ENCODE results near the gene SMCO1. TPM values are rescaled to one million over a fixed set of nuclear protein-coding genes. Genes with fewer than 3 reads are reported as not detected.
"Not testable (repeated sequence)": the region's sequence is repeated elsewhere in the genome, so short reads cannot be mapped to it uniquely, and the experiment has no call there.

Gene SMCO1
- polyA plus RNA-seq, 2 of the 4 experiments (the other 2 are of a cell fraction) = not detected

- no peaks in the 10 kb centered on the region for H3K4me1 ChIP-seq
- 75% methylated on average over 2 of the region's 2 CpGs for WGBS (ENCODE audit: missing lambda C conversion rate)
- H3K9me3 ChIP-seq = no peaks in the 10 kb centered on the region
- H3K27ac ChIP-seq = no peak overlapping the region
- H3K4me3 ChIP-seq = no peak overlapping the region
- POLR2A ChIA-PET = no interaction called here
- ATAC-seq = no peak
- FAIRE-seq = no peak
- H3K4me2 ChIP-seq = no peak overlapping the region
- TF ChIP-seq HDAC2 (IDR thresholded peaks at IDR 0.05) (no peak), MAFK (IDR thresholded peaks at IDR 0.05; ENCODE audit: partially characterized antibody) (no peak), HEYL (CRISPR knock-in tag; IDR thresholded peaks at IDR 0.05) (no peak), ZC3H11A (IDR thresholded peaks at IDR 0.05) (no peak), POLR2A (IDR thresholded peaks at IDR 0.05; ENCODE audit: low read length) (no peak), EHF (CRISPR knock-in tag; IDR thresholded peaks at IDR 0.05) (no peak), BHLHE40 (IDR thresholded peaks at IDR 0.05; ENCODE audit: low read depth, low read length) (no peak), POLR2AphosphoS2 (conservative IDR thresholded peaks at IDR 0.05; ENCODE audit: low read length) (no peak), HES2 (IDR thresholded peaks at IDR 0.05) (no peak), CEBPB (IDR thresholded peaks at IDR 0.05) (no peak), NR3C1 (IDR thresholded peaks at IDR 0.05) (no peak), TP53 (CRISPR knock-in tag; IDR thresholded peaks at IDR 0.05) (no peak), MAZ (IDR thresholded peaks at IDR 0.05; ENCODE audit: borderline replicate concordance, low read depth, low read length) (no peak), CBX8 (IDR thresholded peaks at IDR 0.05) (no peak), KDM1A (IDR thresholded peaks at IDR 0.05; ENCODE audit: low read depth) (no peak), FOSL2 (IDR thresholded peaks at IDR 0.05) (no peak), FOSL2 (CRISPR knock-in tag; IDR thresholded peaks at IDR 0.05) (no peak)
- CTCF ChIA-PET = no interaction called here
- DNase-seq (ENCODE audit: low read depth in 1 of 2, low spot score in 1 of 2) = no peak
Observed at GRCh38 chr3:196463478-196463756, 51.7 kb downstream of the SMCO1 start.

DNA sequence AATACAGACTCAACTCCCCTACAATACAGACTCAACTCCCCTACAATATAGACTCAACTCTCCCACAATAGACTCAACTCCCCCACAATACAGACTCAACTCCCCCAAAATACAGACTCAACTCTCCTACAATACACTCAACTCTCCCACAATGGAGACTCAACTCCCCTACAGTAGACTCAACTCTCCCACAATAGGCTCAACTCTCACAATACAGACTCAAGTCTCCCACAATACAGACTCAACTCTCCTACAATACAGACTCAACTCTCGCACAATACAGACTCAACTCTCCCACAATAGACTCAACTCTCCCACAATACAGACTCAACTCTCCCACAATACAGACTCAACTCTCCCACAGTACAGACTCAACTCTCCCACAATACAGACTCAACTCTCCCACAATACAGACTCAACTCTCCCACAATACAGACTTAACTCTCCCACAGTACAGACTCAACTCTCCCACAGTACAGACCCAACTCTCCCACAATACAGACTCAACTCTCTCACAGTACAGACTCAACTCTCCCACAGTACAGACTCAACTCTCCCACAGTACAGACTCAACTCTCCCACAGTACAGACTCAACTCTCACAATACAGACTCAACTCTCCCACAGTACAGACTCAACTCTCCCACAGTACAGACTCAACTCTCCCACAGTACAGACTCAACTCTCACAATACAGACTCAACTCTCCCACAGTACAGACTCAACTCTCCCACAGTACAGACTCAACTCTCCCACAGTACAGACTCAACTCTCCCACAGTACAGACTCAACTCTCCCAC lies 52.3 kb downstream of the SMCO1 start:
- H3K9me3 ChIP-seq; H3K4me2 ChIP-seq; H3K4me1 ChIP-seq; ATAC-seq; H3K27ac ChIP-seq; FAIRE-seq; DNase-seq (ENCODE audit: low read depth in 1 of 2, low spot score in 1 of 2); POLR2A ChIA-PET; CTCF ChIA-PET; H3K4me3 ChIP-seq: not testable (repeated sequence)
- WGBS (ENCODE audit: missing lambda C conversion rate) = 93% methylated on average over 1 of the region's 1 CpG

GRCh38 chr3:196458063-196458462 lies 57.1 kb downstream of the SMCO1 start:
- no peaks in the 10 kb centered on the region for H3K9me3 ChIP-seq
- FAIRE-seq = no peak
- no peak overlapping the region for H3K4me2 ChIP-seq
- no peak overlapping the region for H3K4me3 ChIP-seq
- WGBS (ENCODE audit: missing lambda C conversion rate) = 63% methylated on average over 4 of the region's 4 CpGs
- ChIA-PET POLR2A (no interaction called here), CTCF (no interaction called here)
- no peak overlapping the region for H3K27ac ChIP-seq
- no peak for DNase-seq (ENCODE audit: low read depth in 1 of 2, low spot score in 1 of 2)
- no peaks in the 10 kb centered on the region for H3K4me1 ChIP-seq
- ATAC-seq = no peak
- TF ChIP-seq BHLHE40 (IDR thresholded peaks at IDR 0.05; ENCODE audit: low read depth, low read length) (no peak), SMC3 (IDR thresholded peaks at IDR 0.05) (no peak)

GRCh38 chr3:196457470-196457869 lies 57.7 kb downstream of the SMCO1 start:
- FAIRE-seq; H3K4me1 ChIP-seq; H3K27ac ChIP-seq; H3K4me3 ChIP-seq; H3K9me3 ChIP-seq; DNase-seq (ENCODE audit: low read depth in 1 of 2, low spot score in 1 of 2); H3K4me2 ChIP-seq; POLR2A ChIA-PET; CTCF ChIA-PET; ATAC-seq: not testable (repeated sequence)
- 69% methylated on average over 7 of the region's 7 CpGs for WGBS (ENCODE audit: missing lambda C conversion rate)

Small RNAs within 50 kb of the gene (small RNA-seq; reads per million reads assigned to genes)
- gene RPS29P3 = 0 reads per million in 6 experiments

Other genes starting within 250 kb of the SMCO1 start
- gene PCYT1A, start 227.6 kb downstream of the SMCO1 start, polyA plus RNA-seq (2011; rRNA removed) = 45.4 and 48.0 TPM in 2 replicates
- gene PCYT1A, start 227.6 kb downstream of the SMCO1 start, polyA plus RNA-seq (2017; fragmentation: RNase III; extraction: RNeasy Plus Mini Kit Qiagen cat#74134 plus additional on column Dnase treatment) = 41.6 to 44.7 TPM (median 41.9 TPM) in 3 replicates
- gene DYNLT2B, start 197.1 kb downstream of the SMCO1 start, polyA plus RNA-seq (2011; rRNA removed) = 24.0 and 34.7 TPM in 2 replicates
- gene DYNLT2B, start 197.1 kb downstream of the SMCO1 start, polyA plus RNA-seq (2017; fragmentation: RNase III; extraction: RNeasy Plus Mini Kit Qiagen cat#74134 plus additional on column Dnase treatment) = 32.2 to 38.2 TPM (median 34.9 TPM) in 3 replicates
- 5.2 and 6.6 TPM in 2 replicates for gene TM4SF19, start 177.0 kb downstream of the SMCO1 start, polyA plus RNA-seq (2011; rRNA removed)
- gene TM4SF19, start 177.0 kb downstream of the SMCO1 start, polyA plus RNA-seq (2017; fragmentation: RNase III; extraction: RNeasy Plus Mini Kit Qiagen cat#74134 plus additional on column Dnase treatment) = 3.9 to 4.4 TPM (median 4.0 TPM) in 3 replicates
- 14.2 and 14.5 TPM in 2 replicates for gene UBXN7, start 82.9 kb downstream of the SMCO1 start, polyA plus RNA-seq (2011; rRNA removed)
- 7.5 to 7.9 TPM (median 7.9 TPM) in 3 replicates for gene UBXN7, start 82.9 kb downstream of the SMCO1 start, polyA plus RNA-seq (2017; fragmentation: RNase III; extraction: RNeasy Plus Mini Kit Qiagen cat#74134 plus additional on column Dnase treatment)
- 3.8 and 5.7 TPM in 2 replicates for gene RNF168, start 11.6 kb downstream of the SMCO1 start, polyA plus RNA-seq (2011; rRNA removed)
- gene RNF168, start 11.6 kb downstream of the SMCO1 start, polyA plus RNA-seq (2017; fragmentation: RNase III; extraction: RNeasy Plus Mini Kit Qiagen cat#74134 plus additional on column Dnase treatment) = 5.1 to 6.0 TPM (median 5.9 TPM) in 3 replicates
- 8.4 and 10.8 TPM in 2 replicates for gene WDR53, start 53.2 kb upstream of the SMCO1 start, polyA plus RNA-seq (2011; rRNA removed)
- 11.6 to 12.0 TPM (median 11.8 TPM) in 3 replicates for gene WDR53, start 53.2 kb upstream of the SMCO1 start, polyA plus RNA-seq (2017; fragmentation: RNase III; extraction: RNeasy Plus Mini Kit Qiagen cat#74134 plus additional on column Dnase treatment)
- 12.8 and 19.4 TPM in 2 replicates for gene FBXO45, start 53.3 kb upstream of the SMCO1 start, polyA plus RNA-seq (2011; rRNA removed)
- 6.6 to 7.4 TPM (median 6.8 TPM) in 3 replicates for gene FBXO45, start 53.3 kb upstream of the SMCO1 start, polyA plus RNA-seq (2017; fragmentation: RNase III; extraction: RNeasy Plus Mini Kit Qiagen cat#74134 plus additional on column Dnase treatment)
- not detected in 2 replicates for gene NRROS, start 124.3 kb upstream of the SMCO1 start, polyA plus RNA-seq (2011; rRNA removed)
- gene NRROS, start 124.3 kb upstream of the SMCO1 start, polyA plus RNA-seq (2017; fragmentation: RNase III; extraction: RNeasy Plus Mini Kit Qiagen cat#74134 plus additional on column Dnase treatment) = not detected in 3 replicates
- 4.2 and 5.3 TPM in 2 replicates for gene CEP19, start 196.9 kb upstream of the SMCO1 start, polyA plus RNA-seq (2011; rRNA removed)
- 3.6 to 4.5 TPM (median 4.2 TPM) in 3 replicates for gene CEP19, start 196.9 kb upstream of the SMCO1 start, polyA plus RNA-seq (2017; fragmentation: RNase III; extraction: RNeasy Plus Mini Kit Qiagen cat#74134 plus additional on column Dnase treatment)
- 36.2 and 45.2 TPM in 2 replicates for gene PIGX, start 197.0 kb upstream of the SMCO1 start, polyA plus RNA-seq (2011; rRNA removed)
- gene PIGX, start 197.0 kb upstream of the SMCO1 start, polyA plus RNA-seq (2017; fragmentation: RNase III; extraction: RNeasy Plus Mini Kit Qiagen cat#74134 plus additional on column Dnase treatment) = 22.3 to 23.6 TPM (median 23.0 TPM) in 3 replicates
- 49.8 and 61.8 TPM in 2 replicates for gene PAK2, start 224.5 kb upstream of the SMCO1 start, polyA plus RNA-seq (2011; rRNA removed)
- gene PAK2, start 224.5 kb upstream of the SMCO1 start, polyA plus RNA-seq (2017; fragmentation: RNase III; extraction: RNeasy Plus Mini Kit Qiagen cat#74134 plus additional on column Dnase treatment) = 33.0 to 35.3 TPM (median 34.4 TPM) in 3 replicates